CD4-positive, alpha-beta memory T cell (primary cell): Measurements from ENCODE around the gene GSTA5. TPM values are rescaled to one million over a fixed set of nuclear protein-coding genes. Genes with fewer than 3 reads are reported as not detected.
"Not testable (repeated sequence)": the region's sequence is repeated elsewhere in the genome, so short reads cannot be mapped to it uniquely, and the experiment has no call there.

Experiments used
- CTCF ChIA-PET: fragments of 350-600 bp; sonication (Branson Sonifier 250); formaldehyde crosslinking; loops from one replicate; lab custom pipeline; 2021; ENCODE audit warnings: inconsistent platforms; ENCODE audit not compliant: partially characterized antibody; lab: Charles Lee
- POLR2A ChIA-PET: fragments of 350-600 bp; sonication (Branson Sonifier 250); formaldehyde crosslinking; loops from one replicate; lab custom pipeline; 2021; ENCODE audit not compliant: partially characterized antibody; lab: Charles Lee
- DNase-seq, 5 donors: peaks; one replicate each; pipeline versions ENCODE4 v3.0.0 to v3.0.0-alpha.2; 2020 to 2022; ENCODE audit warnings: mixed read lengths in 1 of 5
- H3K27ac ChIP-seq: one replicate; pipeline ENCODE4 v1.7.0; 2013; ENCODE audit warnings: low read depth, low read length
- H3K27me3 ChIP-seq: 2 replicates; pipeline ENCODE4 v1.7.0; 2013; ENCODE audit warnings: mild to moderate bottlenecking, low read length, moderate library complexity; ENCODE audit not compliant: insufficient read depth
- H3K36me3 ChIP-seq: 2 replicates; pipeline ENCODE4 v1.7.0; 2013; ENCODE audit warnings: mild to moderate bottlenecking, low read length, moderate library complexity; ENCODE audit not compliant: insufficient read depth
- H3K4me1 ChIP-seq: 2 replicates; pipeline ENCODE4 v1.7.0; 2013; ENCODE audit warnings: mild to moderate bottlenecking, low read length, moderate library complexity; ENCODE audit not compliant: insufficient read depth
- H3K4me3 ChIP-seq, 2 donors: one replicate each; pipeline ENCODE4 v1.7.0; 2013; ENCODE audit warnings: low read length in 2 of 2, mild to moderate bottlenecking in 1 of 2
- H3K9me3 ChIP-seq, 2 donors: one replicate each; pipeline ENCODE4 v1.7.0; 2013; ENCODE audit warnings: low read length in 2 of 2, control low read depth in 1 of 2; ENCODE audit not compliant: control insufficient read depth in 1 of 2
- H3K27ac Mint-ChIP-seq, 7 donors: one replicate each; pipeline ENCODE4 v1.8.0; 2020 to 2021; ENCODE audit warnings: mixed read lengths in 7 of 7, mild to moderate bottlenecking in 6 of 7, inconsistent platforms in 3 of 7, moderate library complexity in 3 of 7
- H3K27me3 Mint-ChIP-seq, 2 donors: one replicate each; pipeline ENCODE4 v1.8.0; 2020 to 2021; ENCODE audit warnings: mixed read lengths in 2 of 2
- H3K36me3 Mint-ChIP-seq, 2 donors: one replicate each; pipeline ENCODE4 v1.8.0; 2020 to 2021; ENCODE audit warnings: mixed read lengths in 2 of 2, inconsistent platforms in 1 of 2, mild to moderate bottlenecking in 1 of 2
- H3K4me1 Mint-ChIP-seq, 4 donors: one replicate each; pipeline ENCODE4 v1.8.0; 2020 to 2021; ENCODE audit warnings: mixed read lengths in 4 of 4, mild to moderate bottlenecking in 1 of 4
- H3K4me3 Mint-ChIP-seq, 8 donors: one replicate each; pipeline ENCODE4 v1.8.0; 2020 to 2021; ENCODE audit warnings: mixed read lengths in 8 of 8, mild to moderate bottlenecking in 7 of 8, moderate library complexity in 6 of 8, inconsistent platforms in 3 of 8
- H3K9me3 Mint-ChIP-seq, 8 donors: one replicate each; pipeline ENCODE4 v1.8.0; 2020 to 2021; ENCODE audit warnings: mixed read lengths in 8 of 8, mild to moderate bottlenecking in 5 of 8, inconsistent platforms in 3 of 8, moderate library complexity in 1 of 8
- intact Hi-C: fragments of 100-400 bp; cut with micrococcal nuclease; formaldehyde crosslinking; loops from one replicate; pipeline ENCODE4 v1.15.1; 2023
- polyA plus RNA-seq, 2 donors: library from polyadenylated mRNA; unstranded; fragments of 300-500 nt; fragmentation: Illumina TruSeq; gene quantifications; one replicate each; pipeline ENCODE4 v1.2.3, GENCODE V29; 2021
- total RNA-seq, 2 experiments: library from RNA; stranded (reverse); gene quantifications; one replicate each; pipeline ENCODE4 v1.2.3, GENCODE V29; 2021

GSTA5 gene
- total and polyA plus RNA-seq, 4 experiments from 2014 or later, result not detected

DNA sequence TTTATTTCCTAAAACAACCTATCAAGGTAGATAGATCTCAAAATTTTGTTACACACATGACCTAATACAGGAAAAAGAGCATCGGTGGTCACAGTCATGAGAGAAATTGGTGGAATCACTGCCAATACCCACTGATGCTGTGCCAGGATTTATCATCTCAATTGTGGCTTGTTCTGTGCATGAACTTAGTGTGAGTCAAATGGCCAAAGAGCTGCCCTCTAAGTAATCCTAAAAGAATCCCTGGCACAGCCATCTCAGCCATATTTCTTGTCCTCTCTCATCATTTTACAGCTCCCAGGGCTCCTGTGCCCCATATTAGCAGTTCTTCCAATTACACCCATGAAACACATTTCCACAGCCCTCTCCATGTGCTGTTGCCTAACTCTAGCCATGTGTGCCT is 6.1 kb downstream of the GSTA5 start:
- Histone ChIP-seq H3K27ac (no peak overlapping the region), H3K27me3 (peaks cover 4% of the 10 kb centered on the region), H3K9me3 (no peaks in the 10 kb centered on the region), H3K4me3 (no peak overlapping the region), H3K36me3 (no peaks in the 10 kb centered on the region), H3K4me1 (no peaks in the 10 kb centered on the region)
- Mint-ChIP-seq H3K27me3 (peaks cover 15 to 21% of the 10 kb centered on the region in 2 donors), H3K4me3 (no peak overlapping the region), H3K36me3 (no peaks in the 10 kb centered on the region), H3K27ac (no peak overlapping the region), H3K4me1 (no peaks in the 10 kb centered on the region), H3K9me3 (no peaks in the 10 kb centered on the region)
- intact Hi-C loops, result no loop called here
- CTCF ChIA-PET, result no interaction called here
- POLR2A ChIA-PET, result no interaction called here
- DNase-seq, result no peak

DNA sequence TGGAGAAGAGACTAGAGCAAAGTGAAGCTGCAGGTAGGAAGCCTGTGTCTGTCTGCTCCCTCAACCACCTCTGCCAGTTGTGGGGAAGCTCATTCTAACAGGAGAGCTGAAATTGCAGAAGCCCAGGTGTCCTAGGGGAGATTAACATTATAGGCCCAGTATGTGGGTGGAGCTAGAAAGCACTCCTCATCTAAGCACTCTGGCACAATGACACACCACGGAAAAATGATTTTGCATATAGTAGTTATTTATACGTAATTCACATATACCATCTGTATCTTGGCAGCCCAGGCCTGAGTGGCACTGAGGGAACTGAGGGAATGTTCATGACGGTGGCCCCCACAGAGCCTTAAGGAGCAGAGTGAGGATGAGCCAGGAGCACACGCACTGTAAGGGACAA is 9.7 kb downstream of the GSTA5 start:
- H3K27me3 ChIP-seq, DNase-seq, H3K36me3 Mint-ChIP-seq, H3K9me3 Mint-ChIP-seq, H3K27ac Mint-ChIP-seq, H3K4me1 ChIP-seq, H3K4me3 ChIP-seq, POLR2A ChIA-PET, intact Hi-C loops, H3K27ac ChIP-seq, H3K36me3 ChIP-seq, H3K4me1 Mint-ChIP-seq, H3K9me3 ChIP-seq, H3K4me3 Mint-ChIP-seq: not testable (repeated sequence)
- H3K27me3 Mint-ChIP-seq, result peaks cover 0 to 13% of the 10 kb centered on the region in 2 donors
- CTCF ChIA-PET, result interaction anchor here (0.9 kb wide), 1 partner anchor 16 kb away, joined by 3 read pairs; no protein-coding TSS in a partner anchor

- H3K36me3 ChIP-seq, result no peaks in the 10 kb centered on the region
- no peak for DNase-seq
- no peaks in the 10 kb centered on the region for H3K9me3 ChIP-seq
- Mint-ChIP-seq H3K27me3 (peaks cover 0 to 10% of the 10 kb centered on the region in 2 donors), H3K36me3 (no peaks in the 10 kb centered on the region), H3K27ac (no peak overlapping the region), H3K4me1 (no peaks in the 10 kb centered on the region), H3K4me3 (no peak overlapping the region), H3K9me3 (peaks cover 0 to 5% (median 0%) of the 10 kb centered on the region in 8 donors)
- intact Hi-C loops, result no loop called here
- H3K4me1 ChIP-seq, result no peaks in the 10 kb centered on the region
- H3K27me3 ChIP-seq, result no peaks in the 10 kb centered on the region
- H3K4me3 ChIP-seq, result no peak overlapping the region
- ChIA-PET POLR2A (no interaction called here), CTCF (no interaction called here)
- H3K27ac ChIP-seq, result no peak overlapping the region
Observed at GRCh38 chr6:52829046-52829817, 11.4 kb downstream of the GSTA5 start.

DNA sequence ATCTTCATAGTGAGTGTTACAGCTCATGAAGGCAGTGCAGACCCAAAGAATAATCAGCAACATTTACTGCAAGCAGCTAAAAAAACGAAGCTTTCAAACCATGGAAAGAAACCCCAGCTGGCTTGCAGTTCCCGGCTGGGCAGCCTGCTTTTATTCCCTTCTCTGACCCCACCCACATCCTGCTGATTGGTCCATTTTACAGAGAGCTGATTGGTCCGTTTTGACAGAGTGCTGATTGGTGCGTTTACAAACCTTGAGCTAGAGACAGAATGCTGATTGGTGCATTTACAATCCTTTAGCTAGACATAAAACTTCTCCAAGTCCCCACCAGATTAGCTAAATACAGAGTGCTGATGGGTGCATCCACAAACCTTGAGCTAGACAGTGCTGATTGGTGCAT is 12.0 kb downstream of the GSTA5 start:
- intact Hi-C loops, H3K36me3 Mint-ChIP-seq: not testable (repeated sequence)

GRCh38 chr6:52827073-52827783 is 13.4 kb downstream of the GSTA5 start:
- H3K36me3 Mint-ChIP-seq, H3K27ac Mint-ChIP-seq, H3K4me1 Mint-ChIP-seq, H3K36me3 ChIP-seq, H3K4me3 ChIP-seq, DNase-seq, POLR2A ChIA-PET, intact Hi-C loops, CTCF ChIA-PET, H3K27me3 ChIP-seq, H3K27me3 Mint-ChIP-seq, H3K4me1 ChIP-seq, H3K4me3 Mint-ChIP-seq, H3K27ac ChIP-seq, H3K9me3 ChIP-seq: not testable (repeated sequence)
- H3K9me3 Mint-ChIP-seq, result peaks cover 0 to 10% (median 7%) of the 10 kb centered on the region in 8 donors

More for the DNA sequence above, 12.0 kb downstream of the GSTA5 start:
- H3K27ac ChIP-seq, DNase-seq, H3K27ac Mint-ChIP-seq, H3K9me3 Mint-ChIP-seq, H3K27me3 ChIP-seq, H3K4me1 Mint-ChIP-seq, H3K4me3 ChIP-seq, H3K4me1 ChIP-seq, H3K27me3 Mint-ChIP-seq, POLR2A ChIA-PET, H3K36me3 ChIP-seq, H3K9me3 ChIP-seq, CTCF ChIA-PET, H3K4me3 Mint-ChIP-seq: not testable (repeated sequence)

GRCh38 chr6:52826513-52826912 is 14.1 kb downstream of the GSTA5 start:
- Mint-ChIP-seq H3K4me3 (no peak overlapping the region), H3K9me3 (peaks cover 0 to 13% (median 9%) of the 10 kb centered on the region in 8 donors), H3K36me3 (peaks cover 0 to 6% of the 10 kb centered on the region in 2 donors), H3K4me1 (no peaks in the 10 kb centered on the region), H3K27me3 (peaks cover 0 to 10% of the 10 kb centered on the region in 2 donors), H3K27ac (no peak overlapping the region)
- ChIA-PET POLR2A (no interaction called here), CTCF (no interaction called here)
- Histone ChIP-seq H3K27me3 (no peaks in the 10 kb centered on the region), H3K4me1 (no peaks in the 10 kb centered on the region), H3K27ac (no peak overlapping the region), H3K4me3 (no peak overlapping the region), H3K9me3 (no peaks in the 10 kb centered on the region), H3K36me3 (no peaks in the 10 kb centered on the region)
- no peak for DNase-seq
- intact Hi-C loops, result no loop called here

- intact Hi-C loops, H3K27me3 ChIP-seq, H3K9me3 ChIP-seq, H3K27me3 Mint-ChIP-seq, H3K36me3 ChIP-seq, H3K36me3 Mint-ChIP-seq, H3K4me3 Mint-ChIP-seq, DNase-seq, H3K4me1 Mint-ChIP-seq, H3K27ac Mint-ChIP-seq, H3K4me1 ChIP-seq, POLR2A ChIA-PET, H3K4me3 ChIP-seq, H3K27ac ChIP-seq, CTCF ChIA-PET: not testable (repeated sequence)
- H3K9me3 Mint-ChIP-seq, result peaks cover 2 to 14% (median 10%) of the 10 kb centered on the region in 8 donors
Observed at GRCh38 chr6:52825900-52826459, 14.6 kb downstream of the GSTA5 start.
